H1 (cell line): ENCODE results near the gene TMEM187. TPM values are rescaled to one million over a fixed set of nuclear protein-coding genes. Genes with fewer than 3 reads are reported as not detected.

Experiments used
- CTCF ChIA-PET: fragments of 300-600 bp; sonication (Branson Sonifier 250); formaldehyde crosslinking; loops from one replicate; lab custom pipeline; 2021; ENCODE audit not compliant: partially characterized antibody; lab: Charles Lee
- POLR2A ChIA-PET: fragments of 300-600 bp; sonication (Branson Sonifier 250); formaldehyde crosslinking; loops from one replicate; lab custom pipeline; 2021; ENCODE audit warnings: inconsistent platforms; ENCODE audit not compliant: partially characterized antibody; lab: Charles Lee
- DNase-seq, 2 experiments: peaks; one replicate each; pipeline versions ENCODE4 v3.0.0 to v3.0.0-alpha.2; 2010 to 2022; ENCODE audit warnings: low spot score in 2 of 2, low read depth in 1 of 2, mixed read lengths in 1 of 2
- FAIRE-seq: peaks from 2 replicates; lab custom pipeline; 2011; peaks lifted over from hg19 to GRCh38; lab: Jason Lieb, UNC
- H2AFZ ChIP-seq: 2 replicates; pipeline ENCODE4 v1.8.1; 2012; ENCODE audit warnings: low read length, inconsistent platforms
- H2AK5ac ChIP-seq: 2 replicates; pipeline ENCODE4 v1.6.1; 2013; ENCODE audit warnings: low read depth, low read length
- H2BK120ac ChIP-seq: replicated peaks from 2 replicates; pipeline ENCODE3; 2013; ENCODE audit warnings: low read depth, low read length, inconsistent platforms
- H2BK12ac ChIP-seq: 2 replicates; pipeline ENCODE4 v1.6.1; 2013; ENCODE audit warnings: low read depth, low read length
- H2BK15ac ChIP-seq: 2 replicates; pipeline ENCODE4 v1.6.1; 2013; ENCODE audit warnings: low read length
- H2BK20ac ChIP-seq: 2 replicates; pipeline ENCODE4 v1.6.1; 2013; ENCODE audit warnings: low read length
- H2BK5ac ChIP-seq: 2 replicates; pipeline ENCODE4 v1.6.1; 2013; ENCODE audit warnings: low read depth, low read length
- H3K14ac ChIP-seq: 2 replicates; pipeline ENCODE4 v1.6.1; 2013; ENCODE audit warnings: inconsistent platforms; ENCODE audit not compliant: insufficient read length
- H3K18ac ChIP-seq: 2 replicates; pipeline ENCODE4 v1.6.1; 2013; ENCODE audit warnings: low read length; ENCODE audit errors: extremely low read depth
- H3K23ac ChIP-seq: 2 replicates; pipeline ENCODE4 v1.6.1; 2013; ENCODE audit warnings: inconsistent platforms; ENCODE audit not compliant: insufficient read length
- H3K23me2 ChIP-seq: 2 replicates; pipeline ENCODE4 v1.6.1; 2013; ENCODE audit warnings: low read depth, low read length
- H3K27ac ChIP-seq: 2 replicates; pipeline ENCODE4 v1.6.1; 2011; ENCODE audit warnings: low read depth, low read length, inconsistent platforms
- H3K27me3 ChIP-seq, 4 experiments: replicated peaks in 1 of 4; 1 replicate in 1 of 4; 2 replicates in 3 of 4; pipeline versions ENCODE4 v1.6.1 to v1.8.1; 2011 to 2013; ENCODE audit warnings: low read length in 3 of 4, mild to moderate bottlenecking in 3 of 4, inconsistent platforms in 2 of 4, mixed read lengths in 2 of 4, moderate library complexity in 1 of 4; ENCODE audit not compliant: control insufficient read depth in 3 of 4, insufficient read depth in 3 of 4; ENCODE audit errors: extremely low read depth in 1 of 4
- H3K36me3 ChIP-seq, 4 experiments: 2 replicates each; pipeline versions ENCODE4 v1.6.1 to v1.8.1; 2011 to 2013; ENCODE audit warnings: mild to moderate bottlenecking in 4 of 4, low read length in 3 of 4, moderate library complexity in 2 of 4, control low read depth in 1 of 4, inconsistent platforms in 1 of 4; ENCODE audit not compliant: insufficient read depth in 4 of 4, control insufficient read depth in 2 of 4
- H3K4ac ChIP-seq: replicated peaks from 2 replicates; pipeline ENCODE3; 2013; ENCODE audit warnings: low read length, low read depth, mixed read lengths, inconsistent platforms; ENCODE audit not compliant: insufficient read length
- H3K4me1 ChIP-seq, 4 experiments: replicated peaks in 1 of 4; 1 replicate in 1 of 4; 2 replicates in 3 of 4; pipeline versions ENCODE4 v1.6.1 to v1.8.1; 2011 to 2013; ENCODE audit warnings: low read length in 3 of 4, inconsistent platforms in 2 of 4, mixed read lengths in 1 of 4; ENCODE audit not compliant: insufficient read depth in 4 of 4, control insufficient read depth in 3 of 4
- H3K4me2 ChIP-seq, 2 experiments: 2 replicates each; pipeline versions ENCODE4 v1.6.1 to v1.8.1; 2011 to 2013; ENCODE audit warnings: low read depth in 2 of 2, low read length in 2 of 2, control low read depth in 1 of 2, inconsistent platforms in 1 of 2, mild to moderate bottlenecking in 1 of 2; ENCODE audit not compliant: insufficient read depth in 1 of 2
- H3K4me3 ChIP-seq, 4 experiments: fragments of 200-600, 300-600 bp in 1 of 4; sonication (generic), shearing (Covaris generic), sonication (Bioruptor Twin) in 1 of 4; 2 replicates each; pipeline versions ENCODE4 v1.5.1 to v1.8.1; 2011 to 2016; ENCODE audit warnings: low read length in 4 of 4, low read depth in 3 of 4, control low read depth in 2 of 4, inconsistent platforms in 2 of 4, mild to moderate bottlenecking in 2 of 4, mixed read lengths in 1 of 4, moderate library complexity in 1 of 4; ENCODE audit not compliant: insufficient read depth in 2 of 4; ENCODE audit errors: extremely low read depth in 1 of 4
- H3K56ac ChIP-seq: replicated peaks from 2 replicates; pipeline ENCODE3; 2013; ENCODE audit warnings: low read depth, mild to moderate bottlenecking, mixed read lengths, low read length, inconsistent platforms; ENCODE audit not compliant: insufficient read length
- H3K79me1 ChIP-seq: 2 replicates; pipeline ENCODE4 v1.6.1; 2013; ENCODE audit warnings: low read depth, low read length, control low read depth
- H3K79me2 ChIP-seq, 2 experiments: 2 replicates each; pipeline versions ENCODE4 v1.6.1 to v1.8.1; 2012 to 2013; ENCODE audit warnings: low read length in 2 of 2, mild to moderate bottlenecking in 2 of 2, inconsistent platforms in 1 of 2; ENCODE audit not compliant: insufficient read depth in 2 of 2, control insufficient read depth in 1 of 2
- H3K9ac ChIP-seq, 4 experiments: replicated peaks in 1 of 4; 1 replicate in 1 of 4; 2 replicates in 3 of 4; pipeline versions ENCODE4 v1.6.1 to v1.8.1; 2011 to 2013; ENCODE audit warnings: low read depth in 3 of 4, low read length in 3 of 4, control low read depth in 2 of 4, mild to moderate bottlenecking in 2 of 4, moderate library complexity in 2 of 4, inconsistent platforms in 1 of 4; ENCODE audit errors: extremely low read depth in 1 of 4
- H3K9me3 ChIP-seq, 2 experiments: 2 replicates each; pipeline versions ENCODE4 v1.6.1 to v1.8.1; 2012 to 2013; ENCODE audit warnings: mild to moderate bottlenecking in 2 of 2, moderate library complexity in 2 of 2, control low read depth in 1 of 2, inconsistent platforms in 1 of 2, low read depth in 1 of 2, low read length in 1 of 2, mixed read lengths in 1 of 2; ENCODE audit not compliant: insufficient read depth in 2 of 2
- H4K20me1 ChIP-seq, 2 experiments: replicated peaks in 1 of 2; 2 replicates each; pipeline versions ENCODE3 to v1.8.1; 2011 to 2013; ENCODE audit warnings: inconsistent platforms in 2 of 2, low read length in 2 of 2, mild to moderate bottlenecking in 1 of 2; ENCODE audit not compliant: insufficient read depth in 2 of 2, control insufficient read depth in 1 of 2
- H4K5ac ChIP-seq: 2 replicates; pipeline ENCODE4 v1.6.1; 2013; ENCODE audit warnings: low read length, low read depth, mixed read lengths, inconsistent platforms; ENCODE audit not compliant: insufficient read length
- H4K8ac ChIP-seq: 2 replicates; pipeline ENCODE4 v1.8.0; 2013; ENCODE audit warnings: mild to moderate bottlenecking, moderate library complexity, low read length, inconsistent platforms; ENCODE audit not compliant: insufficient read depth; ENCODE audit errors: extremely low read depth
- H4K91ac ChIP-seq: replicated peaks from 2 replicates; pipeline ENCODE3; 2013; ENCODE audit warnings: low read length, mixed read lengths, inconsistent platforms; ENCODE audit not compliant: insufficient read length
- TAF7 ChIP-seq: optimal IDR thresholded peaks from 2 replicates; pipeline ENCODE3; 2011; ENCODE audit warnings: low read depth, mild to moderate bottlenecking, inconsistent platforms, low read length, moderate library complexity, borderline replicate concordance
- WGBS, 2 experiments: shearing (Covaris generic) in 1 of 2; methylation state at CpG; one replicate each; pipeline versions ENCODE4 v1.1.6 to v1.1.7; 2013 to 2015; ENCODE audit warnings: low lambda C conversion rate in 2 of 2, mixed read lengths in 2 of 2, inconsistent platforms in 1 of 2, low coverage in 1 of 2, missing lambda C conversion rate in 1 of 2; ENCODE audit not compliant: insufficient replicate concordance in 2 of 2, insufficient coverage in 1 of 2, insufficient read length in 1 of 2; ENCODE audit errors: extremely low coverage in 1 of 2, missing lambda C conversion rate in 1 of 2; 5-methylcytosine and 5-hydroxymethylcytosine counted together
- polyA plus RNA-seq, 7 experiments: library from polyadenylated mRNA; depleted of rRNA in 3 of 7; stranded (reverse) in 5 of 7; unstranded in 2 of 7; fragments of >200 nt in 5 of 7; fragments of 200-250 nt in 2 of 7; gene quantifications; 1 replicate in 5 of 7; 2 replicates in 1 of 7; 4 replicates in 1 of 7; pipeline versions ENCODE4 v1.2.1 to v1.2.3, GENCODE V29; 2011 to 2013; ENCODE audit warnings: missing spikeins in 2 of 7, mixed read lengths in 2 of 7
- total RNA-seq: library from RNA; stranded (reverse); fragmentation: NEBNext Ultra II Directional; extraction: Animal tissue kit (Norgen Biotek cat#: 25700); gene quantifications from 2 replicates; pipeline ENCODE4 v1.2.1, GENCODE V29; 2021
- TF ChIP-seq, protein P1 (sequence below): IDR thresholded peaks from 2 replicates; pipeline ENCODE4 v1.6.1; 2012; ENCODE audit warnings: inconsistent platforms

The TMEM187 gene
- total and polyA plus RNA-seq, 2 of the 8 experiments (the other 6 are each of a cell fraction or from before 2014, with no cell fraction given) = 5.0 to 14.5 TPM

- H4K5ac ChIP-seq = no peak overlapping the region
- no peak for DNase-seq
- ChIA-PET POLR2A (no interaction called here), CTCF (interaction anchor here (1.4 to 2.7 kb wide), 3 partner anchors 19 to 82 kb away, joined by 3 to 7 read pairs (median 5); no protein-coding TSS in a partner anchor)
- peak overlapping the region in 1 of 2 experiments; percentile 46; a peak in 2 of 4 replicates for H3K4me2 ChIP-seq
- no peak for FAIRE-seq
- TF ChIP-seq, protein P1, sequence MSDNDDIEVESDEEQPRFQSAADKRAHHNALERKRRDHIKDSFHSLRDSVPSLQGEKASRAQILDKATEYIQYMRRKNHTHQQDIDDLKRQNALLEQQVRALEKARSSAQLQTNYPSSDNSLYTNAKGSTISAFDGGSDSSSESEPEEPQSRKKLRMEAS = 0 out of 2 replicates have a peak, but pooled peaks have one; percentile 25
- TF ChIP-seq TAF7 = no peak
- TF ChIP-seq, all 59 proteins: peak for 1
- H3K18ac ChIP-seq = no peak overlapping the region; the same call in 1 of the 2 replicates
- peaks cover 5 to 29% (median 13%) of the 10 kb centered on the region in 4 experiments for H3K4me1 ChIP-seq
- no peak overlapping the region for H2AK5ac ChIP-seq
- no peaks in the 10 kb centered on the region for H3K9me3 ChIP-seq
- H2BK120ac ChIP-seq = no peak overlapping the region
- H3K36me3 ChIP-seq = peaks cover 0 to 16% (median 7%) of the 10 kb centered on the region in 4 experiments; a peak in 4 of 8 replicates
- H2BK12ac ChIP-seq = no peak overlapping the region
- no peak overlapping the region for H3K56ac ChIP-seq
- no peaks in the 10 kb centered on the region for H3K23me2 ChIP-seq
- no peak overlapping the region for H3K27ac ChIP-seq
- H2AFZ ChIP-seq = no peak overlapping the region
- no peaks in the 10 kb centered on the region for H3K27me3 ChIP-seq
- 0 out of 7 replicates have a peak overlapping the region, but pooled peaks of 1 of the 4 experiments have one; percentile 5 for H3K9ac ChIP-seq
- no peak overlapping the region for H3K4ac ChIP-seq
- H3K23ac ChIP-seq = no peak overlapping the region
- H3K79me2 ChIP-seq = peaks cover 0 to 18% of the 10 kb centered on the region in 2 experiments; a peak in 2 of 4 replicates
- H4K91ac ChIP-seq = no peak overlapping the region
- H3K4me3 ChIP-seq = no peak overlapping the region
- H2BK5ac ChIP-seq = no peak overlapping the region; the same call in 1 of the 2 replicates
- H3K14ac ChIP-seq = no peak overlapping the region
- no peak overlapping the region for H4K8ac ChIP-seq
- no peaks in the 10 kb centered on the region; the same call in 1 of the 2 replicates for H3K79me1 ChIP-seq
- H4K20me1 ChIP-seq = peaks cover 0 to 1% of the 10 kb centered on the region in 2 experiments
- 50% methylated on average over 9 of the region's 9 CpGs; no CpG with 5 or more reads in 1 of the 2 experiments for WGBS, 2 experiments
- no peak overlapping the region for H2BK15ac ChIP-seq
- no peak overlapping the region for H2BK20ac ChIP-seq
Measured at GRCh38 chrX:154032653-154033052, 60.1 kb downstream of the TMEM187 start.
